NCI-H2171 (cell line): ENCODE results near the gene OTOP3.

ENCODE experiments used
- DNase-seq: peaks from one replicate; lab custom pipeline; 2025; lab: John Stamatoyannopoulos, UW

The OTOP3 gene

DNA sequence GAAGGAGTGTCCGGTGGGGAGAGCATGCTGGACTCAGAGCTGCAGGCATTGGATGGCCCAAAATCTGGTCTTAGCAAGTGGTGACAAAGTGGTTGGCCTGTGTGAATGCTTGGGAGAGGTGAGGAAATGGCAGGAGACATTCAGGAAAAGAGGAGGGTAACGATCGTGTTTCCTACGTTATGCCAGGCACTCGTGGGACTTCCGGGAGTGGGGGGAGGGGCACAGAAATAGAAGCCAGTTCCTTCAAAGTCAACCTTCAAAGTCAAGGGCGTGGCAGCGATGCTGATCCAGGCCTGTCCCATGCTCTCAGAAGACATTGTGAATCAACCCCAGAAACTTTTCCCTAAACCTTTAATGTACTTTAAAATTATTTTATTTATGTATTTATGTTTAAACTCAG is 3.8 kb downstream of the OTOP3 start:
- no peak for DNase-seq

DNA sequence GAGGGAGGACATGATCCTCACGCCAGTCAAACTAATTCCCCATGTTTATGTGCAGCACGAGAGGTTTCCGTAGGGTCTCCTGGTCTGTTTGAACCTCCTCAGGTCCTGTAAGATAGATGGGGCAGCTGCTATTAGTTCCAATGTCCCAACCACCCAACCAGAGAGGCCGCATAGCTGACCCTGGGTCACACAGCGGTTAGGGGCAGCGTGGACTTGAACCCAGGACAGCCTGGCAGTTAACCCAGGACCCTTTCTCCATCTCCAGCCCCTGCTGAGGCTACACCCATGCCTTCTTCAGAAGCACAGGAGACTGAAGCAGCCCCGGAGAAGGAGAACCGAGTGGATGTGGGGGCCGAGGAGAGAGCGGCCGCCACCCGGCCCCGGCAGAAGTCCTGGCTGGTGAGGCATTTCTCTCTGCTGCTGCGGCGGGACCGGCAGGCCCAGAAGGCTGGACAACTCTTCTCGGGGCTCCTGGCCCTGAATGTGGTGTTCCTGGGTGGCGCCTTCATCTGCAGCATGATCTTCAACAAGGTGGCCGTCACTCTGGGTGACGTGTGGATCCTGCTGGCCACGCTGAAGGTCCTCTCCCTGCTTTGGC is 5.5 kb downstream of the OTOP3 start:
- DNase-seq, result no peak

DNA sequence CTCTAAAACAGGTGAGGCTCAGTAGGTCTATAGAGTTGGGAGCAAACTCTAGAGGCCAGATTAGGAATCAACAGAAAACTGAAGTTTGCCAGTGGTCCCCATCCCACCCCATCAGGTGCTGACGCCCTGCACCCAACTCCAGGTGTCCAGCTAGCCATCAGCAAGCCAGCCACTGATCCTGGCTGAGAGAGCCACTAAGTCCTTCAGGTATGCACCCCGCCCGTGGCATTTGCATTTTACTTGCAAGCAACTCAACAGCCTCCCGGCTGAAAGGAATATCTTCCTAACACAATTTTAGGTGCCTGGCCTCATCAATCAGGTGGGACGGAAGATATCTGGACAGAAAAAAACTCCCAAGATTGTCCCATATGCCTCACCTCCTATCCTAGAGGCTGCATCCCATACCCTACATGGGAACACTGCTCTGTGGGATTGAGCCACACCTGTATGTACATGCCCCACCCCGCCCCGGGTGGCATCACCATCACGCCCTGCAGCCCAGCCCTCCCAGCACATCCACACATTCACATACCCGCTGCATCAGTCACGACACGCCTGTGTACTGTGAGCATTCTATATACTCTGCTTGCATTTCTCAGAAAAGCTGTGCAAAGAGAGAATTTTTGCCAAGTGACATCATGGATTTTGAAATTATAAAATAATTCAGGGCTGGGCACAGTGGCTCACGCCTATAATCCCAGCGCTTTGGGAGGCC is 8.3 kb downstream of the OTOP3 start:
- DNase-seq, result no peak

DNA sequence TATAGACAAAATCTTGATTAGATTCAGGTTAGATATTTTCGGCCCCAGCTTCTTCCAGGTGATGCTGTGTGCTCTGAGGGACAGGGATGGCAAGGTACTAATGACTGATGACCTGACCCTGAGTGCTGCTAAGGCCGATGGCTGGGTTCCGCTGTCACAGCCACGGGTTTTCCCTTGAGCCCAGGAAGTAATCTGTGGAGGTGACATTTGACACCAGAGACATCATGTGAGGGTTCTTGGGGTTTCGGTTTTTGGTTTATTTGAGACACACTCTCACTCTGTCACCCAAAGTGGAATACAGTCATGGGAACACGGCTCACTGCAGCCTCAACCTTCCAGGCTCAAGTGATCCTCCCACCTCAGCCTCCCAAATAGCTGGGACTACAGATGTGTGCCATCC is 9.8 kb downstream of the OTOP3 start:
- no peak for DNase-seq

DNA sequence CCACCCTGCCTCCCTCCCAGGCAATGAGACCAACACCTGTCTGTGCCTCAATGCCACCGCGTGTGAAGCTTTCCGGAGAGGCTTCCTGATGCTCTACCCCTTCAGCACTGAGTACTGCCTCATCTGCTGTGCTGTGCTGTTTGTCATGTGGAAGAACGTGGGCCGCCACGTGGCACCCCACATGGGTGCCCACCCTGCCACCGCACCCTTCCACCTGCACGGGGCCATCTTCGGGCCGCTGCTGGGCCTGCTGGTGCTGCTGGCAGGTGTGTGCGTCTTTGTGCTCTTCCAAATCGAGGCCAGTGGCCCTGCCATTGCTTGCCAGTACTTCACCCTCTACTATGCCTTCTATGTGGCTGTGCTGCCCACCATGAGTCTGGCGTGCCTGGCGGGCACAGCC is 10.9 kb downstream of the OTOP3 start:
- DNase-seq, result no peak

DNA sequence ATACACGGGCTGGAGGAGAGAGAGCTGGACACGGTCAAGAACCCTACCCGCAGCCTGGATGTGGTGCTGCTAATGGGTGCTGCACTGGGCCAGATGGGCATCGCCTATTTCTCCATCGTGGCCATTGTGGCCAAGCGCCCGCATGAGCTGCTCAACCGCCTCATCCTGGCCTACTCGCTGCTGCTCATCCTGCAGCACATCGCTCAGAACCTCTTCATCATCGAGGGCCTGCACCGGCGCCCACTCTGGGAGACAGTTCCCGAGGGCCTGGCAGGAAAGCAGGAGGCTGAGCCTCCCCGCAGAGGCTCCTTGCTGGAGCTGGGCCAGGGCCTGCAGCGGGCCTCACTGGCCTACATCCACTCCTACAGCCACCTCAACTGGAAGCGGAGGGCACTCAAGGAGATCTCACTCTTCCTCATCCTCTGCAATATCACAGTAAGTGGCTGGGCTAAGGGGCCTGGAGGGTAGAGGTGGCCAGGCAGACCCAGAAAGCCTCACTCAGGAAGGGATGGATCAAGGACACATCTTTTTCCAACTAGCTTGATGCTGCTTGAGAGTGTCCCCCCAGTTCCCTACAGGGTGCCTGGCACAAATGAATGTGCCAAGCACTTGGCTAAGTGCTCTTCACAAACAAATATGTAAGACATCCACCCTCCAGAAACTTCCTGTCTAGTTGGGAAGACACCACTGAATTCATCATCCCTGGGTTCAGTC is 11.5 kb downstream of the OTOP3 start:
- DNase-seq, result no peak

DNA sequence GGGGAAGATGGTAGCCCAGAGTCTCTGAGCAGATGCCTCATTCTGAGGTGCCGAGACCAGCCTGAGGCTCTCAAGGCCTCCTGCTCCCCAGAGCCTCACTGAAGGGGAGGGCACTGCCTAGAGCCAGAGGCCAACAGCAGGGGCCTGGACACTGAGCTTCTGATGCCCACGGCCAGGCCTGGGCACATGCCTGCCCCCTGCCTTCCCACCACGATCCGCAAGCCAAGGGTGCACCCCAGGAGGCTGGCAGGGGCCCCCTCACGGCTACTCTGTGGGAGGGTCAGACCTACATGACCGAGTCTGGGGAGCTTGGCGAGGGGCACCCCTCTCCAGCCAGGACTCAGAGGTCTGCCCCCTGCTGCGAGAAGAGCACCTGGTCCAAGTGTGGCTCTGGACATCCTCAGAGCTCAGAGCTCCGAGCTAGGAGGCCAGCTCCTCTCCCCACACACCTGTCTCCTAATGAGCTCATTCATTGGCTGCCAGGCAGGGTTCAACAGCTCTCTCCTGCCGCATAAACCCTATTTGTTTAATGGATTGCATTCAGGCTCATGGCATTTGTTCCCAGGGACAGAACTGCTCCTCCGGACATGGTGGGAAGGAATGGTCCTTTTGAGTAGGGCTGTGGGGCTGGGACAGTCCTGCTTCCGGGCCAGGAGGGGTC is 13.9 kb downstream of the OTOP3 start:
- DNase-seq, result no peak

DNA sequence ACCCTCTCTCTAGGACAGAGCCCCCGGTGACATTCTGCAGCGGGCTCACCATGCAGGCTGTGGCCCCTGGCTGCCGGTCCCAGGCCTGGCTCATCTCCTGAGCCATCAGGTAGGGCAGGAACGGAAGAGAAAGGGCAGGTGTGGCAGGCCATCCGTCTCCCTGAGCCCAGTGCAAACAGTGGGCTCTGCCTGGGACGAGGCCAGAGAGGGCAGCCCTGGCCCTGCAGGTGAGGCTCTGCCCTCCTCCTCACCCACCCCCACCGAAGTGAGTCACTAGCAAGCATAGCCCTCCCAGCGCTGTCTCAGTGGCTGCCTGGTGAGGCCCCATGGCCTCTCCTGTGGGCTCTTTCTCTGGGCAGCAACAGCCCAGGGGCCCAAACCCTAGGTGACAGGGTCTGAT is 14.5 kb downstream of the OTOP3 start:
- DNase-seq, result no peak

DNA sequence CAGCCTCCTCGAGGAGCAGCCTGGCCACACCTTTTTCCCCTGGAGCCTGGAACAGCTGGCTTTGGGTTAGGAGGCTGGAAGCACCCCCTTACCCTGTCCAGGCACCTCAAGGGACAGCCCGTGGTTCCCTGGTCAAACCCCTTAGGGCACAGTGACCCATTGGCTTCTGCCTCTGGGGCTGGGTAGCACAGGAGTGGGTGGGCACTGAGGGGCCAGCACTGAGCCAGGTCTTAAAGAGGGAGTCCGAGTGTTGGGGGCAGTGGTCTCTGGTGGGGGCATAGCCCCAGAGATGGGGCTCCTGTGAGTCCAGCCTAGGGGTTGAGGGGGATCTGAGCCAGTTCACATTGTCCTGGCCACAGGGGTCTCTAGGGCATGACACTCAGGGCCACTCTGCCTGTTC is 15.4 kb downstream of the OTOP3 start:
- DNase-seq, result no peak

DNA sequence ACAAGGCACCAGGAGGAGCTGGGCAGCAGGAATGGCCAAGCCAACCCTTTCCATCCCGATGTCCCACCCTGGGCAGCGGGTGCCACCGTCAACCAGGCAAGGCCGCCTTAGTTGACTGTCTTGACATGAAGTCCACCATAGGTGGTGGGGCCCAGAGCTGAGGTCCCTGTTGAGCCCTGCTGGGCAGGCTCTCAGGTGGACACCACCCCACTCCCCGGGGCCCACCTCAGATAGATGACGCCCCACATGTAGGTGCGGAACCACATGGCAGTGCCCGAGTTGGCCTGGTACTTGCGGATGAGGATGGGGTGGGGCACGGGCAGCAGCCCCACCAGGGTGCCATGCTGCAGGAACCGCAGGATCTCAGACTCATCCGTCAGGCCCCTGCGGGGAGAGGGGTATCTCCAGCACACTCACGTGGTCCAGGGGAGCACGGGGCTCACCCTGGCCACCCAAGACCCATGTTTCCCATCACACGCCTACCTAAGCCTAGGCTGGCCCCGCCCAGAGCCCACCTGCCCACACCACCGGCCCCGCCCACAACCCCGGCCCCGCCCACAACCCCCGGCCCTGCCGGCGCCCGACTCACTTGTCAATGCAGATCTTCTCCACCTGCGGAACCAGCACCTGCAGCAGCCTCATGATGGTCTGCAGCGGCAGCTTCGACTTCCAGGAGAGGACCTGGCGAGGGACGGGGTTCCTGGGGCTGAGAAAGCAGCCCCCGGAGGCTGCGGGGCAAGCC is 16.2 kb downstream of the OTOP3 start:
- DNase-seq, result no peak

DNA sequence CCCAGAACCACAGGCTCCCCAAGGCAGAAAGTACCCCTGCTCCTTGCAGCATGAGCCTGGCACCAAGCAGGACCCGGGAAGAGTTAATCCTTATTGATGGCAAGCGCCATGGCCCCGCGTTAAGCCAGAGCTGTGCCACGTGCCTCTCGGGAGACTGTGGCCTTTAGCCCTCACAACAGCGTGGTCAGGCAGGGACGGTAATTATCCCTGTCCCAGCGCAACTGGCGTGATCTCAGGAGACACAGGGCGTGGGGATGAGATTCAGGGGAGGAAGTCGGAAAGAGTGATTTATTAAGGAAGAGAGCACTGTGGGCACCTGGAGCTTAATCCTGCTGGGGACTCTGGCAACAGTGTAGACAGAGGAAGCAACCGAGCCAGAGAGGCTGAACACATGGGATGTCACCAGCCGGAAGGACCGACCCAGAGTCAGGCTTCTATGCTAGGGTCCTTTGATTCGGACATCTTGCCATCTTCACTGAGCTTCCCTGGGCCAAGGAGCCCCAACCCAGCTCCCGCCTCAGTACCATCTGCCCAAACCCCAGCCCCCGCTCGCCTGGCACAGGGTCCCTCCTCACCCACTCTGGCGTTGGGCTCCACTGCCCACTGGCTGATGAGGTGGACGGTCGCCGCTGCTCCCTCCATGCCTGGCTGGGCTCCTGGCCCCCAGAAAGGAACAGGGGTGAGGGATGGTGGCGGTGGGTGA is 16.9 kb downstream of the OTOP3 start:
- no peak for DNase-seq

DNA sequence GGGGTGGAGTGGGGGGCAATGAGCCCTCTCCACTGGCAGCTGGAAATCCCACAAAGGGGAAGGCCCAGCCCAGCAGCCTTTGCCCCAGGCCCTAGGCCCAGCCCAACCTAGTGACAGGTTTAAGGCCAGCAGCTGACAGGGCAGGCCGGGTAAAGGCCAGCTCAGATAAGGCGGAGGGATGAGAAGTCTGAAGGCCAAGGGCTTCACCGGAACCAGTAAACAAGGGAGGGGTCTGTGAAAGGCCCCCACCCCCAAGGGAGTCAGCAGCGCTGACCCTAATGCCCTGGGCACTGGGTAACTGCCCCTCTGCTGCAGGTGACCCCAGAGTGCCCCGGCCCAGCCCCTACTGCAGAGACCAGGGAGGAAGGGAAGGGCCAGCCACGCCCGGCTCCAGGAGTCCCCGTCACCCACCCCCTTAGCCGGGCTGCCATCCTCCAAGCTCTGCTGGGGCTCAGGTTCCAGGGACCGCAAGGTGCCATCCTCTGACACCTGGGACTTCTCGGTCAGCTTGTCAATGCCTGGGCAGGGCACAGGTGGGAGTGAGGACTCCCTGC is 17.5 kb downstream of the OTOP3 start:
- DNase-seq, result no peak

DNA sequence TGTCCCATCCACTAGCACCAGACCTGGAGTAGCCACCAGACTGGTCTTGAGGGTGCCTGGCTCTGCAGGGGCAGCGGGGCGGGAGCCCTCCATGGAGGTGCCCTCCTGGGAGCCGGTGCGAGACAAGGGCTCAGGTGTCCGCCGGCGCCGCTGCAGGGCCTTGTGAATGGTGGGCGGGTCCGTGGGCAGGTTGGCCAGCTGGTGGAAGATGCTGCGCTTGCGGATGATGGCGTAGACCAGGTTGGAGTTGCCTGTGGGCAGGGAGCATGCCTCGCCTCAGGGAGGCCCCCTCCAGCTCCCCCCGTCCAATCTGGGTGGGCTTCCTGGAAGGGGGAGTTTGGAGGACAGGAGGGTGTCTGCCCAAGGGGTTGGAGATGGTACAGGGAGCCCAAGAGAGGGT is 18.4 kb downstream of the OTOP3 start:
- DNase-seq, result no peak

DNA sequence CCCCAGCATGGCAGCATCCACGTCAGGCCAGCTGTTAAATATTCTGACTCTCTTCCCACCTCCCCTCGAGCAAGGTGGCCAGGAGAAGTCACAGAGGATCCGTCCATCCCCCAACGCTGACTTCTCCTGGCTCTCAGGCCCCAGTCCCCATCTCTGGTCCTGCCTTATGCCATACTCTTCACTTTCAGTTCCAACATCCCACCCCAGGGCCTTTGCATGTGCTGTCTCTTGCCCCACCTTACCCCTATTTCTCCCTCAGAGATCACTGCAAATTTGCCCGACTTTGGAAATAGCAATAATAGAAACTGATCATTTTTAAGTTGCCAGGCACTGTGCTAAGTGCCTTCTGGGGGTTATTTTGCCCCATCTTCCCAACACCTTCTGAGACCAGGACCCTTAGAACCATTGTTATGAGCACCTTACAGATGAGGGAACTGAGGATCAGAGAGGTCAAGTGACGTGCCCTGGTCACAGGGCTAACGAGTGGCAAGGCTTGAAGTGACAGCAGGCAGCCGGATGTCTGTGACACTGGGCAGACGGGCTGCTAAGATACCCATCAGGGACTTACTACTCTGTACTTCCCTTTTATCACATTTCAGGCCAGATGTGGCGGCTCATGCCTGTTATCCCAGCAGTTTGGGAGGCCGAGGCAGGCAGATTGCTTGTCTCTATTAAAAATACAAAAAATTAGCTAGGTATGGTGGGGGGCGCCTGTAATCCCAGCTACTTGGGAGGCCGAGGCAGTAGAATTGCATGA is 19.1 kb downstream of the OTOP3 start:
- no peak for DNase-seq

DNA sequence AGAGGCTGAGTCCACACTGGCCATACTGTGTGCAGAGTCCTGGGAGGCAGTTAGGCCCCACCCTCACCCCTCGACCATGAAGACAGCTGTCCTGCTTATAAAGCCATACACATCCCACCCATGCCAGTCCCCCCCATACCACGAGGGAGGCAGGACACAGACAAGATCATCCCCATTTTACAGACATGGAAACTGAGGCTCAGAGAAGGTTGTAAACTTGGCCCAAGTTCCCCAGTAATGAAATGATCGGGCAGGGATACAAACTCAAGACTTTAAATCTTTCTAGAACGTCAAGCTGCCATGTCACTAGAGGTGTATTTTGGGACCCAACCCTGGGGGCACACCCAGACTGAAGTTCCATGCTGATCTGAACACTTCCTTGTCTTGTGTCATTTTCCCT is 20.4 kb downstream of the OTOP3 start:
- DNase-seq, result no peak

DNA sequence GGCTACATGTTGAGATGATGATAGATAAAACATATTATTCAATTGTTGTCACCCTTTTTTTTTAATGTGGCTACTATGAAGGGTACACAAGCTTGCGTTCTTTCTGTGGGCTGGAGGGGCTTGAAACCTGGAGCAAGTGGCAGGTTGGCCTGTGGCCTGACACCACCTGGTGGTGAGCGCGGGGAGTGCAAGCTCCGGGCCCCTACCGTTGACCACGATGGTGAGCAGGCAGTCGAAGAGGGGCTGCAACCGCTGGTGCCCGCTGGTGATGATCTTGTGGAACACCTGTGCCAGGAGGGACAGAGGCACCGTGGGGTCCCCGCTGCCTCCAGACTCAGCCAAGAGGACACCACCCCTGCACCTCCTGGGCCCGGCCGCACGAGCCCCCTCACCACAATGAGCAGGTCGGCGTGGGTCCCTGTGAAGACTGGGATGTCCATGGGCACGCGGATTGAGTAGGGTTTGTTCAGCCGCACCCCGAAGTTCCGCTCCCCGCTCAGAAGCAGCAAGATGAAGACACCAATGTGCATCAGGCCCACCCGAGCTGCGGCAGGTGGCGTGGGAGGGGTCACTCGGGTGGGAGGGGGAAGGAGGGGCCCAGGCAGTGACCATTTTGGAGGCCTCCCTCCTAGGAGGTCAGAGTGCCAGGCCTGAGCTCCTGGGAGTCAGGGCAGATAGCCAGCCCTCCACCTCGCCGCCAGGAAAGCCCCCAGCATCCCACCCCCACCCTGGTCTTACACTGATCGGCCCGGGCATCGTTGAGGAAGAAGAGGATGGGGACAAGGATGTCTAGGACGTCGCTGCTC is 22.4 kb downstream of the OTOP3 start:
- DNase-seq, result peak; percentile 41

DNA sequence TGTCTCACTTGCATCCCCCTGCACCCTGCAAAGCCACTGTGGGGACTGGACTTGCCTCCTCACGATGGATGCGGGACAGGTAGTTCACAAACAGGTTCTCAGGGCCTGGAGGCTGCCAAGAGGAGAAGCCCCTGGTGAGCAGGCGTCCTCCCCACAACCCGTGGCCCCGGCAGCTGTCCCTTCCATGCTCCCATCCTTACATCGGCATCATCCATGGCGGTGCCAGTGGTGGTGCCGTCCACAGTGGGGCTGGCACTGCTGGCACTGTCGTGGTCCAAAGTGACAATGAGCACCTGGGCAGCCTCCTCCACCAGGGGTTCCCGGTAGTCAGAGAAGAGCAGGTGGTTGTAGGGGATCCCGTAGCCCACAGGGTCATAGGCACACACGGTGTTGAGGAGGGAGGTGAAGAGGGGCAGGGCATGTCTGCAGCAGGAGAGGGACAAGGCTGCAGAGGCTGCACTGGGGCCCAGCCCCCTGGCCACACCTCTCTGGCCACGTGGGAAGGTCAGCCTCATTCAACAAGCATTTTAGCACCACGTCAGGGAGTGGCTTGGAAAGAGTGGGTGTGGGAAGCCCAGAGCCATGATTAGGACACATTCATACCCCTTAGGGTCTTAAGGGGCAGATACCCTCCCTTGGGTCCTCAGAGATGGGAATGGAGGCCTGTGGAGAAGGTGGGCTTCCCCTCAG is 24.3 kb downstream of the OTOP3 start:
- DNase-seq, result no peak

DNA sequence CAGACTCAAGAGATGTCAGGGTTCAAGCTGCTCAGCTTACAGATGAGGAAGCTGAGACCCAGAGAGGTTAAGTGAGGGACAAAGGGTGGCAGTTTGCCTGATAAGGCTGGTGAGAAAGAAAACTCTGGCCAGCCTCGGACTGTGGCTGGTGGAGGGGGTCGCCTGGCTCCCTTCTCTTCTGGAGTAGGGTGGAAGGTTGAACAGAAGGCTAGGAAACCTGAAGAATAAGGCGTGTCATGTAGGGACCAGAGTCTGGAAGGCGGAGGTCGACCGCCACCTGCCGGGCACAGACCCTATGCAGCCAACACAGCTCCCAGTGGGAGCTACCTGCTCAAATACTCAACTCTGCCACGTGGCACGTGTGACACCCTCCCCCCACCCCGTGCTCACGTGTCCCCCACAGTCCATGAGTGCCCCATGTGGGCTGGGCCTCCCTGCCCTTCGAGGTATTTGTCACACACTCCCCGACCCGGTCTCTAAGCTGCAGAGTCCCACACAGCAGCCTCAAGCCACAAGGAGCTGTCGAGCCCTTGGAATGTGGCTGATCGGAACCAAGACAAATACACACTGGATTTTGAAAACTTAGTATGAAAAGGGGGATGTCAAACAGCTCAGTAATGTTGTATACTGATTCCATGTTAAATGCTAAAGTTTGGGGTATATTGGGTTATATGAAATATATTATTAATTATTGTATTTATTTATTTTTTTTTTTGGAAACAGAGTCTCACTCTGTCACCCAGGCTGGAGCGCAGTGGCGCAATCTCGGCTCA is 25.1 kb downstream of the OTOP3 start:
- peak; percentile 62 for DNase-seq
